Loucy (cell line): ENCODE data around the gene NHEJ1.

Source experiments
- EZH2phosphoT487 ChIP-seq: fragments of 200-600 bp; IDR thresholded peaks from 2 replicates; pipeline ENCODE4 v1.6.1; 2018; ENCODE audit warnings: antibody characterized with exemption, mild to moderate bottlenecking, moderate library complexity, borderline replicate concordance
- TF ChIP-seq, protein P1 (sequence below): fragments of 200-600 bp; sonication (generic); conservative IDR thresholded peaks from 2 replicates; pipeline ENCODE4 v1.5.1; 2014; ENCODE audit warnings: mild to moderate bottlenecking, antibody characterized with exemption, low read length

DNA sequence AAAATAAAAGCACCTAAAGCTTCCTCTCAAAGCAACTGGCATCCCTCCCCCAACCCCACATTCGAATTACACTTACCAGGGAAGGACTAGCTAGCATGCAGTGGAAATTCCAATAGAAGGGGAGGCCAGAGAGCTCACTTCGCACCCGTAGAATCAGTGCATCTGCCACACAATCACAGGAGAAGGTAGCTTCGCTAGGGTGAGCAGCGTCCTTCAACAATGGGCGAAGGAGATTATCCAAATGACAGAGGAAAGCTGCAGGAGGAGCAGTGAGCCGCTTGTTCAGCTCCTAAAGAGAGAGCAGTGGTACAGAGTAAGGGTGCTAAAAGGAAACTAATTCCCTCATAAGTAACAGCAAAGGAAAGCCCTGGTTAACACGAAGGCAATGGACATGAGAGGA, 3.2 kb downstream of the NHEJ1 start:
- TF ChIP-seq, protein P1, sequence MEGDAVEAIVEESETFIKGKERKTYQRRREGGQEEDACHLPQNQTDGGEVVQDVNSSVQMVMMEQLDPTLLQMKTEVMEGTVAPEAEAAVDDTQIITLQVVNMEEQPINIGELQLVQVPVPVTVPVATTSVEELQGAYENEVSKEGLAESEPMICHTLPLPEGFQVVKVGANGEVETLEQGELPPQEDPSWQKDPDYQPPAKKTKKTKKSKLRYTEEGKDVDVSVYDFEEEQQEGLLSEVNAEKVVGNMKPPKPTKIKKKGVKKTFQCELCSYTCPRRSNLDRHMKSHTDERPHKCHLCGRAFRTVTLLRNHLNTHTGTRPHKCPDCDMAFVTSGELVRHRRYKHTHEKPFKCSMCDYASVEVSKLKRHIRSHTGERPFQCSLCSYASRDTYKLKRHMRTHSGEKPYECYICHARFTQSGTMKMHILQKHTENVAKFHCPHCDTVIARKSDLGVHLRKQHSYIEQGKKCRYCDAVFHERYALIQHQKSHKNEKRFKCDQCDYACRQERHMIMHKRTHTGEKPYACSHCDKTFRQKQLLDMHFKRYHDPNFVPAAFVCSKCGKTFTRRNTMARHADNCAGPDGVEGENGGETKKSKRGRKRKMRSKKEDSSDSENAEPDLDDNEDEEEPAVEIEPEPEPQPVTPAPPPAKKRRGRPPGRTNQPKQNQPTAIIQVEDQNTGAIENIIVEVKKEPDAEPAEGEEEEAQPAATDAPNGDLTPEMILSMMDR: no peak
- no peak for TF ChIP-seq EZH2phosphoT487
